ENCODE measurements around the gene RNASEH2A.

The RNASEH2A gene

GRCh38 chr19:12783291-12783848, 23.0 kb upstream of the RNASEH2A start:
- DNase-seq, result no peak

- DNase-seq, result no peak
These were observed 22.5 kb upstream of the RNASEH2A start for GRCh38 chr19:12783849-12784393.

GRCh38 chr19:12784394-12784870, 22.0 kb upstream of the RNASEH2A start:
- DNase-seq, result no peak

GRCh38 chr19:12784871-12785430, 21.4 kb upstream of the RNASEH2A start:
- DNase-seq, result no peak

DNA sequence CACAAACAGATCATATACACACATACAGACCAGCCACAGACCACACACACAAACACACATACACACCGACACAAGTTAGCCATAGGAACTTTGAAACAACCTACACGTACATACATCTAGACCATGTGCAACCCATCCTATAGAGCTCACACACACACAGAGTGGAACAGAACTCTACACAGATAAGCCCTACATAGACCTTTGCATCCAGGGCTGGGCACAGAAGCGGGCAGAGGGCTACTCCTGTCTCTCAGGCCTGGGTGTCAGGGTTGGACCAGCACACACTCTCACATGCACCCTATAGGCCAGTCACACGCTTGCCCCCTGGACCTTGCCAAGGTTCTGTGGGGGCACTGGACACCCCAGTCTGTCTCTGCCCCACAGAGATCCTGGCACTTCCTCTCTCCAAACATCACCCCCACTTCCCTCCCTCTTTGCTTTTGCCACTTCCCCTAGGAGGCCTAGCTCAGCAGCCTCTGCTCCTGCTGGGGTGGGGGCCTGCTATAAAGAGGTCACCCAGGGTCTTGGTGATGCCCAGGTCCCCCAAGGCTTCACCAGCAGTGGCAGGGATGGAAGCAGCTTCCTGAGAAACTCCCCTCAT, 20.9 kb upstream of the RNASEH2A start:
- DNase-seq, result no peak

DNA sequence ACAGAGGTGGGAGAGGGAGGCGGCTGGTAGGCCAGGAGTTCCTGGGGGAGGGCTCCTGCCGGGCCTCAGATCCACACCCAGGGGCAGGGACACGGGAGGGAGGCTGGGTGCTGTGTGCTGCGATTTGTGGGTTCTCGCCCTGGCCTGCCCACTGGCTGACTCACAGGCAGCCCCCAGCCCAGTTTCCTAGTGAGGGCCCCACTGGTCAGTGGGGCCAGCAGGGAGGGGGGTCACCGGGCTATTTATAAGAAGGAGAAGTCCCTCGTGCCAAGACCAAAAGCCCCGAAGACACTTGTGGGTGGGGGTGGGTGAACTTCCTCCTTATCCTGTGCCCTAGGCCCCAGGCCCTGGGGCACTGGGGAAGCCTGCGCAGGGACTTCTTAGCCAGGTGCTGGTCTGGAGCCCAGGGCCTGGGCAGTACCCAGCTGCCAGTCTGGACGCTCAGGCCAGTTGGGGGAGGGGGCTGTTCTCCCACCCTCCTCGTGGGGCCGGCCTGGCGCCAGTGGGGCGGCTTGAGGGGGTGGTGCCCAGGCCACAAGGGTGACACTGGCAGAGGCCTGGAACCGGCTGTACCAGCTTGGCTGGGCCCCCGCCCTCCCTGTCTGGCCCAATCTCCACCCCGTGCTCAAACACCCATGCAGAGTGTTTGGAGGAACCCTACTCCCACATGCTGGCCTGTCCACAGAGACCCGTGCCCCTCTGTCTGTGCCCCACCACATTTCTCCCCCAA, 20.1 kb upstream of the RNASEH2A start:
- DNase-seq, result no peak

DNA sequence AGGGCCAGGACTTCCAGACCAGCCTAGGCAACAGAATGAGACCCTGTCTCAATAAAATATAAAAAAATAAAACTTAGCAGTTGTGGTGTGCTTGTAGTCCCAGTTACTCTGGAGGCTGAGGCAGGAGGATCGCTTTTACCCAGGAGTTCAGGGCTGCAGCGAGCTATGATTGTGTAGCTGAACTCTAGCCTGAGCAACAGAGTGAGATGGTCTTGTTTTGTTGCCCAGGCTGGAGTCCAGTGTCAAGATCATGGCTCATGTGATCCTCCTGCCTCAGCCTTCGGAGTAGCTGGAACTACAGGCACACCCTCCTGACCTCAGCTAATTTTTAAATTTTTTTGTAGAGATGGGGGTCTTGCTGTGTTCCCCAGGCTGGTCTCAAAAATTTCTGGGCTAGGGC, 19.4 kb upstream of the RNASEH2A start:
- DNase-seq, result no peak

DNA sequence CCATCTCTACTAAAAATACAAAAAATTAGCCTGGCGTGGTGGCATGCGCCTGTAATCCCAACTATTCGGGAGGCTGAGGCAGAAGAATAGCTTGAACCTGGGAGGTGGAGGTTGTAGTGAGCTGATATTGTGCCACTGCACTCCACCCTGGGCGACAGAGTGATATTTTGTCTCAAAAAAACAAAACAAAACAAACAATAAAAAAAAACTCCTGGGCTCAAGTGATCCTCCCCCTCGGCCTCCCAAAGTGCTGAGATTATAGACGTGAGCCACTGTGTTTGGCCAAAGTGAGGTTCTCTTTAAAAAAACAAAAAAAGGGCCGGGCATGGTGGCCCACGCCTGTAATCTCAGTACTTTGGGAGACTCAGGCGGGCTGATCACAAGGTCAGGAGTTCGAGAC, 18.9 kb upstream of the RNASEH2A start:
- no peak for DNase-seq

DNA sequence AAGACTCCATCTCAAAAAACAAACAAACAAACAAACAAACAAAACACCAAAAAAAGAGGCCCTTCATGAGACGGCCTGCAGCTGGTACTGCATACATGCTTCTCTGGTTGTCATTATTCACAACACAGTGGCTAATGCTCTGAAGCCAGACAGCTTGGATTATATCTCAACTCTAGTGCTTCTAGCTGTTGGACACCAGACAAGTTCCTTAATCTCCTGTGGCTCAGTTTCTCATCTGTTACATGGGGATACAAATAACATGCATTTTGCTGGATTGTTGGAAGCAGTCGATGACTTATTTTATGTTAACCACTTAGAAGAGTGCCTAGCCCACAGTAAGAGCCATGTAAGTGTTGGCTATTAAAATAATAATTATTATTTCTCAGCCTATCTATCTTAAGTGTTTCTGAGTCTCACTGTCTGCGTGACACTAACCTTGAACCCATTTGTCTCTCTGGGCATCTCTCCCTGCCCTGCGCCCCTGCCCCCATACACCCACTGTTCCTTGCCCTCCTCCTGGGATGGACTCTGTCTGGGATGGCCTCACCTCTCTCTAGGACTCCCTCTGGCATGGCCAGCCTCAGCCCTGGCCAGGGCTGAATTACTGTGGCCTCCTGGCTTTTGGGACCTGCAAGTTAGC, 18.2 kb upstream of the RNASEH2A start:
- no peak for DNase-seq

- no peak for DNase-seq
These were observed 17.7 kb upstream of the RNASEH2A start for GRCh38 chr19:12788682-12789097.

- DNase-seq, result no peak
These were observed 17.1 kb upstream of the RNASEH2A start for GRCh38 chr19:12789098-12789903.

DNA sequence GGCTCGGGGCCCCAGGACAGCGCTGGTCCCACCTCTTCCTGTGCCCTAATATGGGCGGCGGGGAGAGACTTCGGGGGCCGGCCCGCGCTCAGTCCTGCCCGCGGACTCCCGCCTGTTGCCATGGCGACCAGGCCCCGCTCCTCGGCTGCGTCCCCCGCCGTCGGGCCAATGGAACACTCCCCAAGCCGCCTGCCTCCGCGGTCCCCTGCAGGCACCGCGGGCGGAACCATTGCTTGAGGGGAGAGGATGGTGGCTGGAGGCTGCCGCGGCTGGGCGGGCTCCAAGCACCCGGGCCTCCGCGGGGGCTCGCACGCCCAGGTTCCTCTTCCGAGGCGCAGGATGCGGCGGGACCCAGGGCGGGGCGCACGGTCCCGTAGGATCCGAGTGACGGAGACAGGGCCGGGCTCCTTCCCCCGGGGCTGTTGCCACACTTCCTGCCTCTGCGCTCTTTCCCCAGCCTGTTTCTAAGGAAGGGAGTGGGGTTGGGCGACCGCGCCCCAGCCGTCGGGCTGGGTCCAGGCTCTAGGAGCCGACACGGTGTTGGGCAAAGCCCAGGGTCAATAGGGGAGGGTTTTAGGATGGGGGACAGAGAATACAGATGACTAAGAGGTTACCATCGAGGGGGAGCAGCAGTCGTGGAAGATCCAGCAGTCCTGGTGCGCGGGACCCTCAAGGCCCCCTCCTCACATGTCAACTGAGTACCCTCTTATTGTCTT, 16.3 kb upstream of the RNASEH2A start:
- peak; percentile 61 for DNase-seq

DNA sequence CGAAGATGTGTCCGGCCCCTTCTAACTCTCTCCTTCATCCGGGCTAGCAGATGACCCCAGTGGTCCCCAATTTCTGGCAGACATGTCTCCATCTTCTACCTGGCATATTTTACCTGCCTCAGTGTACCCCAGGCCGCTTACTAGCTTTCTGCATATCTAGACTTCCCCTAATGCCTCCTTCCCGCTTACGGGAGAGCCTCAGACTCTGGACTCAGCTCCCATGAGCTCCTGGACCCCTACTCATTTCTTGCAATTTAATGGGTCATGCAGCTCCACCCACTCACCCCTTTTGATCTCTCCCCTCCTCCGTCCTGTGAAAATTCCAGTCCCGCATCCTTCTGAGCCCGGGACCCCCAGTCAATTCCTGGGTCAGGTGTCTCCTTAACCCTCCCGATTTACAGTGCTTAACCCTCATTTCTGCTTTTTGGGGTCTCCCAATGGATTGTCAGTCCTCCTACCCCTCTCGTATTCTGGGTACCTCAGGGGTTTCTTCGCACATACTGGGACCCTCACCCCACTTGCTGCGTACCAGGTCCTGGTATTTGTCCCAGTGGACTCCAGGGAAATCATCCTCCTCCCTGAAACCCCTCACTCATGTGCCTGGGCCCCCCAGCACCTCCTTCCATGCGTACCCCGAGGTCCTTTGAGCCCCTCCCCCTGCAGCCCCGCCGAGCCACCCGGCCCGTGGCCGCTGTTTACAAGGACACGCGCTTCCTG, 15.6 kb upstream of the RNASEH2A start:
- no peak for DNase-seq

GRCh38 chr19:12791345-12792050, 14.9 kb upstream of the RNASEH2A start, which contains the start of gene JUNB:
Gene JUNB (plus strand): TSS chr19:12791486. CDS start chr19:12791772, 286 bp downstream.
- DNase-seq, result peak; percentile 84

DNA sequence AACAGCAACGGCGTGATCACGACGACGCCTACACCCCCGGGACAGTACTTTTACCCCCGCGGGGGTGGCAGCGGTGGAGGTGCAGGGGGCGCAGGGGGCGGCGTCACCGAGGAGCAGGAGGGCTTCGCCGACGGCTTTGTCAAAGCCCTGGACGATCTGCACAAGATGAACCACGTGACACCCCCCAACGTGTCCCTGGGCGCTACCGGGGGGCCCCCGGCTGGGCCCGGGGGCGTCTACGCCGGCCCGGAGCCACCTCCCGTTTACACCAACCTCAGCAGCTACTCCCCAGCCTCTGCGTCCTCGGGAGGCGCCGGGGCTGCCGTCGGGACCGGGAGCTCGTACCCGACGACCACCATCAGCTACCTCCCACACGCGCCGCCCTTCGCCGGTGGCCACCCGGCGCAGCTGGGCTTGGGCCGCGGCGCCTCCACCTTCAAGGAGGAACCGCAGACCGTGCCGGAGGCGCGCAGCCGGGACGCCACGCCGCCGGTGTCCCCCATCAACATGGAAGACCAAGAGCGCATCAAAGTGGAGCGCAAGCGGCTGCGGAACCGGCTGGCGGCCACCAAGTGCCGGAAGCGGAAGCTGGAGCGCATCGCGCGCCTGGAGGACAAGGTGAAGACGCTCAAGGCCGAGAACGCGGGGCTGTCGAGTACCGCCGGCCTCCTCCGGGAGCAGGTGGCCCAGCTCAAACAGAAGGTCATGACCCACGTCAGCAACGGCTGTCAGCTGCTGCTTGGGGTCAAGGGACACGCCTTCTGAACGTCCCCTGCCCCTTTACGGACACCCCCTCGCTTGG, 14.1 kb upstream of the RNASEH2A start:
- DNase-seq, result no peak

DNA sequence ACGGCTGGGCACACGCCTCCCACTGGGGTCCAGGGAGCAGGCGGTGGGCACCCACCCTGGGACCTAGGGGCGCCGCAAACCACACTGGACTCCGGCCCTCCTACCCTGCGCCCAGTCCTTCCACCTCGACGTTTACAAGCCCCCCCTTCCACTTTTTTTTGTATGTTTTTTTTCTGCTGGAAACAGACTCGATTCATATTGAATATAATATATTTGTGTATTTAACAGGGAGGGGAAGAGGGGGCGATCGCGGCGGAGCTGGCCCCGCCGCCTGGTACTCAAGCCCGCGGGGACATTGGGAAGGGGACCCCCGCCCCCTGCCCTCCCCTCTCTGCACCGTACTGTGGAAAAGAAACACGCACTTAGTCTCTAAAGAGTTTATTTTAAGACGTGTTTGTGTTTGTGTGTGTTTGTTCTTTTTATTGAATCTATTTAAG, 13.5 kb upstream of the RNASEH2A start:
- DNase-seq, result no peak

DNA sequence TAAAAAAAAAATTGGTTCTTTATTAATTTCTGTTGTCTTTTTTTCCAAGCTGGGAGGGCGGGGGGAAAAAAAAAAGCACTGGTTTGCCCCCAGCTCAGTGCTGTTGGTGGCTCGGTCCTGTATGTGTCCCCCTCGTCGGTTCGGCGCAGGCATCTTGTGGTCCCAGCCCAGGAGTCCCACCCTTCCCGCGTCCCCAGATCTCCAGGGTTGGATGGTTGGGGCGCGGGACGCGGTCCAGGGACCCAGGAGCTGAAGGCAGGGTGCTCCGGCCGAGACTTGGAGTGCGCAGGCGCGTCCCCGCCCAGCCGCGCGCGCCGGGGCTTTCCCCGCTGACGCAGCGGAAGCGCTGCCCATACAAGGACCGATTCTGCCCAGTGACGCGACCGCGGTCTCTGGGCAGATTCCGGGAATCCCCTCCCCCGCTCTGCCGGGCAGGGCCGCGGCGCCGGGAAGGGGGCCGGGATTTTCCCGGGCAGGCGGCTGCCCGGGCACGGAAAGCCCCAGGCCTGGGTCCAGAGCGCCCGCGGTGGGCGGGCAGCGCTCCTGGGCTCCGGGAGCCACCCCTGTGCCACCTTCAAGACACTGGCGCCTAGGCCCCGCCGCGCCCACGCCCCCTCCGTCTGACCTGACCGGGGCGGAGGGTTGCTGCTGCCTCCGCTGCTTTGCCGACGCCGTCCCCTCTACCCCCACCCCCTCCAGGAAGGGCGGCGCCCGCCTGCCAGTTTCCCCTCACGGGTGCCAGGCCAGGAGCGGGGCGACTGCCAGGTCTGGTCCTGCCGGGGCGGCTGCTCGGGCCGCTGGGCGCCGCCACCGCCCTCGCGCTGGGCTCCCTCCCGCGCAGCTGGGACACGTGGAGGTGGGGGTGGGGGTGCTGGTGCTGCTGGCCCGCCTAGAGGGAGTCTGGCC, 12.8 kb upstream of the RNASEH2A start:
- DNase-seq, result peak; percentile 52

All from NCI-H526 treated with DMSO at 0.1 percent for 48 hours (cell line).